ENCODE measurements around the gene YES1. TPM values are rescaled to one million over a fixed set of nuclear protein-coding genes. Genes with fewer than 3 reads are reported as not detected.
A peak's percentile ranks its signal among the peaks of the same experiment; 100 is the strongest.
"Not testable (repeated sequence)": the region's sequence is repeated elsewhere in the genome, so short reads cannot be mapped to it uniquely, and the experiment has no call there.

The YES1 gene
- total RNA-seq, 1 experiment from 2014 or later: 81.9 TPM

DNA sequence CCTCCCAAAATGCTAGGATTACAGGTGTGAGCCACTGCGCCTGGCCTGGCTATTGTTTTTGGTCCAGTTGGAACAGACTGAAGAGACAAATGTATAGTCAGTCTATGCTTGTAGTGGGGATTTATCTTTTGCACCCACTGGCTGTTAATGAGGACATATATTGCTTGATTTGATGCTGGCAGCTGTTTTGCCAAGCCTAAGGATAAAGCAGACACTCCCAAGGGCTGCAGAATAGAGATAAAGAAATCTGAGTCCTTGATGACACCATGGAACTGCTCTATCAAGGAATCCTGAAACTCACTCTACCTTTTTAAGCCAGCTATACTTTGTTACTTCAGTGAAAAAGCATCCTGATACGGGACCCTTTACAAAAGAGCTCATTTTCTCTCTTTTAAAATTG, 56.5 kb downstream of the YES1 start:
- in situ Hi-C loops (cut with HindIII; ENCODE audit: low sequenced_read_pairs): no loop called here

GRCh38 chr18:754656-755055, 57.4 kb downstream of the YES1 start:
- in situ Hi-C loops (cut with HindIII; ENCODE audit: low sequenced_read_pairs): no loop called here
- no peak for DNase-seq (ENCODE audit: low spot score)

More for the DNA sequence above, 56.5 kb downstream of the YES1 start:
- no peak for DNase-seq (ENCODE audit: low spot score)

GRCh38 chr18:750456-750855, 61.6 kb downstream of the YES1 start:
- no peak for DNase-seq (ENCODE audit: low spot score)
- in situ Hi-C loops (cut with HindIII; ENCODE audit: low sequenced_read_pairs): no loop called here

DNA sequence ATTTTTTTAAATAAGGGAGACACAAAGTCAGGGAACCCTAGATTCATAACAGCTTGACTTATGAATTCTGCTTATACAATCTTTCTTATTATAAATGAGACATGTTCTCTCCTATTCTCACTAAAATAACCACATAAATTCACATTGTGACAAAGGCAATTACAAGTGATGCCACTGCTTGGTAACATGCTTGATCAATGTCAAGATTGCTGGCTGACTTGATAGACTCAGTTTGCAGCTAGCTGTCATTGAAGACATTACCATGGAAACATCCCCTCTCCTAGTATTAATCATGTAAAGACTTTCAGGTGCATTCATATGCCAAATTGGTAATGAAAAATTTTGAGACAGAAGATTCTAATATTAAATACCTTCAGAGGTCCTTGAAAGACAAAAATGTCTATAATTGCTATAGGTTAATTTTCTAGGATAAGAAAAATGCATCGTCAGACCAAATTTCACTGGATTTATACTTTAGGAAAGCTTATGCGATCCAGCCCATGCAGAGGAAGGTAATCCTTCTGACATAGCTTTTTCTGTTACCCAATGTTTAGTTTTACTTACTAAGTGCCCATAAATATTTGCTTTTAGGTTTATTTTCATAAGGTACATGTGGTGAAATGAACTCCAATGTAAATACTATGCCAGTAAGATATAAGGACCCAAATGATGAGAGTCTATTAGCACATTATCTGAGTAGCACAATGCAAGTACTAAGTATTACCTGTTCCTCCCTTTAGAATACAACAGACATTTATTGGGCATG, 67.0 kb downstream of the YES1 start:
- DNase-seq (ENCODE audit: low spot score): no peak
- in situ Hi-C loops (cut with HindIII; ENCODE audit: low sequenced_read_pairs): loop anchor here (5.0 kb wide), 1 partner anchor 77 kb away; no protein-coding TSS in a partner anchor

DNA sequence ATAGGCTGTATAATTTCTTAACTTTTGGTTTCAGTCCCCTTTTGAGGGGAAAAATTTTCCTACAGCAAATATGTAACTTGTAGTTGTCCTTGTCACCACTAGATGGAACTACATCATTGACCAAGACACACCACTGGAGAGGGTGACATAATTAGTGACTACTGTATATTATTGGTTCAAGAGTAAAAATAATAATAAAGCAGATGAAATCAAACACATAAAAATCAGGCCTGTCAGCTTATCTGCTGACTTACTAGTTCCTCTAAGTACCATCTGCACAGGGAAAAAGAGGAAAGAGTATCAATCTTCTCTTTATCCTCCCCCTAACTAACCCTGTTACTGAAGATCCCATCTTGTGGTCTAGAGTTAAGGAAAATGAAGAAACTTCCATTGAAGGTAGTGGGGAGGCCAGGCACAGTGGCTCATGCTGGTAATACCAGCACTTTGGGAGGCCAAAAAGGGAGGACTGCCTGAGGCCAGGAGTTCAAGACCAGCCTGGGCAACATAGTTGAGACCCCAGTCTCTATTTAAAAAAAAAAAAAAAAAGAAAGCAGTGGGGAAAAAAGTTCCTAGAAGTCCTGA, 70.0 kb downstream of the YES1 start:
- peak; percentile 15 for DNase-seq (ENCODE audit: low spot score)
- in situ Hi-C loops (cut with HindIII; ENCODE audit: low sequenced_read_pairs): no loop called here

GRCh38 chr18:732371-732770, 79.7 kb downstream of the YES1 start:
- in situ Hi-C loops (cut with HindIII; ENCODE audit: low sequenced_read_pairs): no loop called here
- DNase-seq (ENCODE audit: low spot score): no peak

- in situ Hi-C loops (cut with HindIII; ENCODE audit: low sequenced_read_pairs): no loop called here
- no peak for DNase-seq (ENCODE audit: low spot score)
Observed at GRCh38 chr18:731185-731584, 80.9 kb downstream of the YES1 start.

DNA sequence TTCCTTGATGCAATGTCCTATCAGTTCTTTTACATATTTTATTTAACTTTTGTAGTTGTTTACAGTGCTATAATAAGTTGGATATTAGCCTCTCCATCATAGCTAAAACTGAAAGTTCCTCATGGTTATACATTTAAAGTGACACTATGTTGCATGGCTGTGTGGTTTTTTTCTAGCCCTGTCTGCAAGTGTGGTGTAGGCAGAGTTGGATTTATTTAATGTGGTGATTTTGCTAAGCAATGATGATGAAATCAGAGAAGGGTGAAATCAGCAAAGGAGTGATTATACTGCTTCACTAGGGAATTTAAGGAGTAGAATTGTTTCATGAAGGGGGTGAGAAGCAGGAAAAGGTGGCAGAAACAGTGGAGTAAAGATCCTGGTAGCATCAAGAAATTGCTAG, 81.3 kb downstream of the YES1 start:
- in situ Hi-C loops (cut with HindIII; ENCODE audit: low sequenced_read_pairs): no loop called here

DNA sequence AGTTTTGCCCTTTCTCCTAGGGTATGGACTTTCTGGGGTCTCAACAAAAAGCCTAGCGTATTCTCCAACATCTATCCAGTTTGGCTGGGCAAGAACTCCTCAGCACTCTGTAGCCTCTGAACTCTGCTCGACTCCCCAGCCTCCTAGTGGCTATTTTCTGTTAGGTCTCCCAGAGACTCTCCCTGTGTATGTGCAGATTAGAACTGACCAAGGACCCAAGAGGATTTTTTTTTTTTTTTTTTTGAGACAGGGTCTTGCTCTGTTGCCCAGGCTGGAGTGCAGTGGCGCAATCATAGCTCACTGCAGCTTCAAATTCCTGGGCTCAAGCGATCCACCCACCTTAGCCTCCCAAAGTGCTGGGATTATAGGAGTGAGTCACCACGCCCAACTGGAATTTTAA, 81.9 kb downstream of the YES1 start:
- DNase-seq (ENCODE audit: low spot score); in situ Hi-C loops (cut with HindIII; ENCODE audit: low sequenced_read_pairs): not testable (repeated sequence)

More for the DNA sequence above, 81.3 kb downstream of the YES1 start:
- no peak for DNase-seq (ENCODE audit: low spot score)

- no peak for DNase-seq (ENCODE audit: low spot score)
- in situ Hi-C loops (cut with HindIII; ENCODE audit: low sequenced_read_pairs): no loop called here
Observed at GRCh38 chr18:725646-726045, 86.4 kb downstream of the YES1 start.

DNA sequence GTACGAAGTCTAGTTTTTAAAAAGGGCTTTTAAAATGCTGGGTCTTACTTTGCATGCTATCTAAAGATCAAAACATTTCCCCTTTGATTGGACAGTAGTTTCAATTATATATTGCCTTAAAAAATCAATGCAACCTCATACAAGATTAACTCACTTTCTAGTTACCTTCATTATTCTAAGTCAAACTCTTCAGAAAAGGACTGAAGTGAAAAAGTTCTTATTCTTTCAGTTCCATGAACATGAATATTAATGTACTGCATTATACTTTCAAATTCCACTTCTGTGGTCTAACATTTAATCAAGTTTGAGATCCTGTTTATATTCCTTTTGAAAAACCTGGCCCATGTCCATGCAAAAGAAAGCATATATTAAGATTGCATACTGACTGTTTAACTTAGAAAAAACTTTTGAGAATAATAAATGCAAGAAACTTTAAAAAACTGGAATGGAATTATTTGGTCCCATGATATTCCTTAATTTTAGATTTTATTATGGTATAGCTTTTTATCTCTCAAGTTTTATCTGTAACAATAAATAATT, 88.4 kb downstream of the YES1 start:
- in situ Hi-C loops (cut with HindIII; ENCODE audit: low sequenced_read_pairs): no loop called here
- no peak for DNase-seq (ENCODE audit: low spot score)

DNA sequence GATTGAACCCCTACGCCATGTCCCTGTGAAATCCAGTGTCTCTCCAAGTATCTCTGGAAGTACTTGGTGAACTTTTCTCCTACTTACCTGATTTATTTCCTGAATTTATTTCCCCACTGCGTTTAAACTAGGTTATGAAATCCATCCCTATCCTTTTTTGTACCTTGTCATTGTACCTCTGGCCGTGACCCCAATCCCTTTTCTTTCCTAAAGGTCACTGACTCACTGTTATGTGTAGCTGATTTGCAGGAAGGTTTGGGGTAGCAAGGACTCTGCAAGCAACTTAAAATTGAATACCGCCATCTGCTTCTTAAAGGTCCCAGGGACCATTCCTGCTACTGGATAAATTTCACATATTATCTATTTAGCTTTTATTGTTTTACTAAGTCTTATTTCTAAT, 95.0 kb downstream of the YES1 start:
- no peak for DNase-seq (ENCODE audit: low spot score)
- in situ Hi-C loops (cut with HindIII; ENCODE audit: low sequenced_read_pairs): no loop called here

DNA sequence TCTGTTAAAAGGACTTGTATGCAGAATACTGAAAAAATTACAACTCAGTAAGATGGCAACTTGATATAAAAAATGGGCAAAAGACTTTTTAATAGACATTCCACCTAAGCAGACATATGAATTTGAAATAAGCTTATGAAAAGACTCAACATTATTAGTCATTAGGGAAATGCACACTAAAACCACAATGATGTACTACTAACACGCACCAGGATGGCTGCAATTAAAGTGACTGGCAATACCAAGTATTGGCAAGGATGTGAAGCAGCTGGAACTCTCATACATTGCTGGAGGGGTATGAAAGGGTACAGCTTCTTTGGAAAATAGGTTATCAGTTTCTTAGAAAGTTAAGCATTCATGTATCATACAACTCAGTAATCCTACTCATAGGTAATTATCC, 96.4 kb downstream of the YES1 start:
- DNase-seq (ENCODE audit: low spot score): no peak
- in situ Hi-C loops (cut with HindIII; ENCODE audit: low sequenced_read_pairs): no loop called here

- DNase-seq (ENCODE audit: low spot score): no peak
- in situ Hi-C loops (cut with HindIII; ENCODE audit: low sequenced_read_pairs): no loop called here
Observed at GRCh38 chr18:713135-713490, 98.9 kb downstream of the YES1 start.

DNA sequence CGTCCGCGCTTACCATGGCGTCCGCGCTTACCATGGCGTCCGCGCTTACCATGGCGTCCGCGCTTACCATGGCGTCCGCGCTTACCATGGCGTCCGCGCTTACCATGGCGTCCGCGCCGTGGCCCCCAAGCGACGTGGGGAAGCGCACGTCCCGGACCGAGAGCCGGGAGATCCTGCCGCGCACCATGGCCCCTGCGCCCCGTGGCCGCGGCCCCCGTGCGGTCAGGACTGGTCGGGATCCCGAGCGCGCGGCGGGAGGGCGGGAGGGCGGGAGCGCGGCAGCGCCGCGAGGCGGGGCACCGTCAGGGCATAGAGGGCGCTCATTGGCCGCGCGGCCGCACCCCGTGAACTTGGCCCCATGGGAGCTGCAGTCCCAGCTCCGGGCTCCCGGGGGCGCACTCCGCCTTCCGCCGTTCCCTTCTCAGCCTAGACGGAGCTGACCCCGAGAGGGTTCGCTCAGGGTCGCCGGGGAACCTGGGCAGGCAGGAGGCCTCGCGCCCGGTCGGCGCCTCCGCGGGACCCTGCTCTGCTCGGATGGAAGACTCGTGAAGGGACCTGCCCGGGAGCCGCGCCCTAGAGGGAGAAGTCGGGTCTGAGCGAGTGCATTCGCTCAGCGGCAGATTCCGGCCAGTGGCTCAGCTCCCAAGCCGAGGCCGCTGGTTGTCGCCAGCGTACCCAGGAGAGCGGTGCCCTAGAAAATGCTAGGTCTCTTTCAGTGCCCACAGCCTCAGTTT, 99.5 kb downstream of the YES1 start, which contains the start of gene ENOSF1:
ENOSF1 (minus strand) TSS at position 230 of the 734 bp plus-strand sequence; CDS start at position 187, 43 bp downstream.
- in situ Hi-C loops (cut with HindIII; ENCODE audit: low sequenced_read_pairs): no loop called here

GRCh38 chr18:711657-712400, 100.2 kb downstream of the YES1 start:
- in situ Hi-C loops (cut with HindIII; ENCODE audit: low sequenced_read_pairs): no loop called here
- peak; percentile 49 for DNase-seq (ENCODE audit: low spot score)

More for the DNA sequence above, 99.5 kb downstream of the YES1 start, which contains the start of gene ENOSF1:
- peak; percentile 21 for DNase-seq (ENCODE audit: low spot score)

DNA sequence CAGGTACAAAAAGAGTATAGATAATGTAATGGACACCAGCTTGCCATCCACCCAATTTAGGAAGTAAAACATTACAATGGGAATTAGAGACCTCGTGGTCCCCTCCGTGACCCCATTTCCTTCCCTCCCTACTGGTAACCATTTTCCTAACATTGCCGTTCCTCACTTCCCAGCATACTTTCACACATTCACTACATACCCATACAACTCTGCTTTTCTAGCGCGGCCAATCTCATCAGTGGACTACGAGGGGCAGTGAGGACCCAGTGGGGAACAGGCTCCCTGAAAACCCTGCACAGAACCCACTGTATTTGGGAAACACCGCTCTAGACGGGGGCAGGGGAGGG, 100.8 kb downstream of the YES1 start:
- in situ Hi-C loops (cut with HindIII; ENCODE audit: low sequenced_read_pairs): no loop called here
- DNase-seq (ENCODE audit: low spot score): no peak

- in situ Hi-C loops (cut with HindIII; ENCODE audit: low sequenced_read_pairs): no loop called here
- no peak for DNase-seq (ENCODE audit: low spot score)
Observed at GRCh38 chr18:710418-711300, 101.4 kb downstream of the YES1 start.
